HG03025 (cell line): ENCODE measurements around the gene CNTD1.
"Not testable (repeated sequence)": the region's sequence is repeated elsewhere in the genome, so short reads cannot be mapped to it uniquely, and the experiment has no call there.

Experiments
- ATAC-seq: cut with Tn5 transposase; IDR thresholded peaks from one replicate; pipeline ENCODE4 v1.9.1; 2021; ENCODE audit warnings: mild to moderate bottlenecking, moderate library complexity; ENCODE audit not compliant: unreplicated experiment, low FRiP score

CNTD1 gene

GRCh38 chr17:42844761-42845555 is 46.3 kb downstream of the CNTD1 start:
- no peak for ATAC-seq

- no peak for ATAC-seq
Observed at GRCh38 chr17:42845556-42845917, 46.9 kb downstream of the CNTD1 start.

- ATAC-seq: no peak
Observed at GRCh38 chr17:42845918-42846593, 47.4 kb downstream of the CNTD1 start.

- no peak for ATAC-seq
Observed at GRCh38 chr17:42846594-42847280, 48.1 kb downstream of the CNTD1 start.

- ATAC-seq: no peak
Observed at GRCh38 chr17:42848093-42848492, 49.4 kb downstream of the CNTD1 start.

GRCh38 chr17:42849031-42849430 is 50.4 kb downstream of the CNTD1 start:
- ATAC-seq: no peak

- ATAC-seq: no peak
Observed at GRCh38 chr17:42849451-42850181, 51.0 kb downstream of the CNTD1 start.

GRCh38 chr17:42850954-42851353 is 52.3 kb downstream of the CNTD1 start, which contains the start of gene AOC3:
Gene AOC3 (plus strand): TSS chr17:42851199. CDS start chr17:42851344, 145 bp downstream.
- no peak for ATAC-seq

- not testable (repeated sequence) for ATAC-seq
Observed at GRCh38 chr17:42851371-42852240, 52.9 kb downstream of the CNTD1 start.

GRCh38 chr17:42852351-42852750 is 53.7 kb downstream of the CNTD1 start:
- no peak for ATAC-seq

- ATAC-seq: no peak
Observed at GRCh38 chr17:42853004-42853403, 54.3 kb downstream of the CNTD1 start.

GRCh38 chr17:42853597-42853967 is 54.9 kb downstream of the CNTD1 start:
- ATAC-seq: no peak

GRCh38 chr17:42853968-42854790 is 55.5 kb downstream of the CNTD1 start:
- ATAC-seq: no peak

- ATAC-seq: no peak
Observed at GRCh38 chr17:42855048-42855596, 56.5 kb downstream of the CNTD1 start.

- ATAC-seq: not testable (repeated sequence)
Observed at GRCh38 chr17:42856093-42856492, 57.4 kb downstream of the CNTD1 start.

GRCh38 chr17:42856516-42856915 is 57.9 kb downstream of the CNTD1 start:
- not testable (repeated sequence) for ATAC-seq

- no peak for ATAC-seq
Observed at GRCh38 chr17:42857389-42857788, 58.7 kb downstream of the CNTD1 start.
